ENCODE data around the gene GSC2. TPM values are rescaled to one million over a fixed set of nuclear protein-coding genes. Genes with fewer than 3 reads are reported as not detected.

GSC2 gene
- total RNA-seq, 1 donor from 2014 or later, result not detected

DNA sequence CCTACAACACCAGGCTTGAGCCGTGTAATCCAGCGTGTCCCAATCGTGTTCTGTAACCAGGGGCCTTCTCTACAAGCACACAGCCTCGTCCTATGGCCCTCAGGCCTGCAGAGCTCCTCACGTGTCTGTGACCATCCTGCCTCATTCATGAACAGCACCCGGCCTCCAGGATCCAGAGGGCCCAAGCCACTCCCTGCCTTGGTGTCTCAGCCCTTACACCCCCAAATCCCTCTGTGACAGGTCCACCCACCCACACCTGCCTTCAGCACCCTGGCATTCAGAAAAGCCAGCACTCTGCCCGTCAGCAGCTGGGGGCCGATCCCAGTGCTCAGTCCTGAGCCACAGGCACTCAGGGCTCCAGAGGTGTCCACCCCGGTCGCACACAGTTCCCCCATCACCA, 13.2 kb downstream of the GSC2 start:
- no peak for DNase-seq (ENCODE audit: extremely low spot score, unreplicated experiment)
- Mint-ChIP-seq H3K36me3 (peaks cover 13% of the 10 kb centered on the region), H3K4me3 (no peak overlapping the region), H3K9me3 (no peaks in the 10 kb centered on the region), H3K27me3 (no peaks in the 10 kb centered on the region), H3K4me1 (ENCODE audit: unreplicated experiment) (no peaks in the 10 kb centered on the region), H3K27ac (no peak overlapping the region)
- no peak for TF ChIP-seq CTCF (conservative IDR thresholded peaks at IDR 0.05)

DNA sequence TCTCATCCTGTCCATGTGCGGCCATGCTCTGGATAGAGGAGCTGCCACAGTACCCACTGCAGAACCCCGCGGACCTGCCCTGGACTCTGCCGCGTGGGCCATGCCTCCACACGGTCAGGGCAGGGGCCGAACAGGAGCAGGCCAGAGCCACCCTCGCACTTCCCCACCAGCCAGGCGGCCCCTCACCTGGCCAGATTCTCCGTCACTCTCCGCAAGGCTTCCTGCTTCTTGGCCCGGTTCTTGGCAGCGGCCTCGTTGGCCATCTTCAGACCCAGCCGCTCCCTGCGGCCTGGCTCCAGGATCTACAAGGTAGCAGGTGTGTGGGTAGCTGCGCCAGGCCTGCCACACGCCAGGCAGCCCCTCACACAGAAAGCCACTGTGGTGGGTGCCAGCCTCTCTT, 15.2 kb downstream of the GSC2 start:
- TF ChIP-seq CTCF (conservative IDR thresholded peaks at IDR 0.05), result no peak
- Mint-ChIP-seq H3K4me3 (no peak overlapping the region), H3K9me3 (no peaks in the 10 kb centered on the region), H3K4me1 (ENCODE audit: unreplicated experiment) (no peaks in the 10 kb centered on the region), H3K36me3 (peaks cover 13% of the 10 kb centered on the region), H3K27me3 (no peaks in the 10 kb centered on the region), H3K27ac (no peak overlapping the region)
- no peak for DNase-seq (ENCODE audit: extremely low spot score, unreplicated experiment)

GRCh38 chr22:19134176-19134831, 15.8 kb downstream of the GSC2 start:
- Mint-ChIP-seq H3K4me1 (ENCODE audit: unreplicated experiment) (no peaks in the 10 kb centered on the region), H3K36me3 (peaks cover 13% of the 10 kb centered on the region), H3K4me3 (no peak overlapping the region), H3K9me3 (no peaks in the 10 kb centered on the region), H3K27ac (no peak overlapping the region), H3K27me3 (no peaks in the 10 kb centered on the region)
- TF ChIP-seq CTCF (conservative IDR thresholded peaks at IDR 0.05), result no peak
- no peak for DNase-seq (ENCODE audit: extremely low spot score, unreplicated experiment)

- H3K36me3 Mint-ChIP-seq, result peaks cover 13% of the 10 kb centered on the region
- TF ChIP-seq CTCF (conservative IDR thresholded peaks at IDR 0.05), result no peak
- no peak overlapping the region for H3K4me3 Mint-ChIP-seq
- no peaks in the 10 kb centered on the region for H3K4me1 Mint-ChIP-seq (ENCODE audit: unreplicated experiment)
- H3K27ac Mint-ChIP-seq, result no peak overlapping the region
- no peak for DNase-seq (ENCODE audit: extremely low spot score, unreplicated experiment)
- H3K9me3 Mint-ChIP-seq, result no peaks in the 10 kb centered on the region
- H3K27me3 Mint-ChIP-seq, result no peaks in the 10 kb centered on the region
These were observed 16.5 kb downstream of the GSC2 start for GRCh38 chr22:19133561-19133960.

- Mint-ChIP-seq H3K27ac (no peak overlapping the region), H3K9me3 (no peaks in the 10 kb centered on the region), H3K36me3 (peaks cover 13% of the 10 kb centered on the region), H3K27me3 (no peaks in the 10 kb centered on the region), H3K4me1 (ENCODE audit: unreplicated experiment) (no peaks in the 10 kb centered on the region), H3K4me3 (no peak overlapping the region)
- no peak for DNase-seq (ENCODE audit: extremely low spot score, unreplicated experiment)
- TF ChIP-seq CTCF (conservative IDR thresholded peaks at IDR 0.05), result no peak
These were observed 17.2 kb downstream of the GSC2 start for GRCh38 chr22:19132693-19133400.
